ENCODE results near the gene TRPM2. TPM values are rescaled to one million over a fixed set of nuclear protein-coding genes. Genes with fewer than 3 reads are reported as not detected.

TRPM2 gene
- total RNA-seq, 2 donors from 2014 or later = 1.6 to 2.7 TPM

GRCh38 chr21:44432841-44433790, 79.7 kb downstream of the TRPM2 start:
- Histone ChIP-seq H3K4me1 (replicated peaks) (no peaks in the 10 kb centered on the region), H3K27ac (no peak overlapping the region), H3K36me3 (no peaks in the 10 kb centered on the region), H3K27me3 (replicated peaks; ENCODE audit: insufficient read depth) (no peaks in the 10 kb centered on the region), H3K4me3 (no peak overlapping the region), H3K9me3 (no peaks in the 10 kb centered on the region)
- WGBS = 88% methylated on average over 34 of the region's 34 CpGs
- DNase-seq (ENCODE audit: low spot score) = no peak
- no peak for TF ChIP-seq POLR2A (IDR thresholded peaks at IDR 0.05)
- no peak for TF ChIP-seq CTCF (IDR thresholded peaks at IDR 0.05)
- TF ChIP-seq POLR2AphosphoS5 (IDR thresholded peaks at IDR 0.05) = no peak
- intact Hi-C loops (cut with DNase I) = no loop called here

GRCh38 chr21:44433791-44434567, 80.6 kb downstream of the TRPM2 start:
- Histone ChIP-seq H3K9me3 (no peaks in the 10 kb centered on the region), H3K4me1 (replicated peaks) (no peaks in the 10 kb centered on the region), H3K36me3 (no peaks in the 10 kb centered on the region), H3K27ac (no peak overlapping the region), H3K4me3 (no peak overlapping the region), H3K27me3 (replicated peaks; ENCODE audit: insufficient read depth) (no peaks in the 10 kb centered on the region)
- DNase-seq (ENCODE audit: low spot score) = no peak
- intact Hi-C loops (cut with DNase I) = no loop called here
- 90% methylated on average over 39 of the region's 39 CpGs for WGBS
- no peak for TF ChIP-seq POLR2AphosphoS5 (IDR thresholded peaks at IDR 0.05)
- TF ChIP-seq POLR2A (IDR thresholded peaks at IDR 0.05) = no peak
- TF ChIP-seq CTCF (IDR thresholded peaks at IDR 0.05) = no peak

GRCh38 chr21:44434568-44434925, 81.1 kb downstream of the TRPM2 start:
- TF ChIP-seq CTCF (IDR thresholded peaks at IDR 0.05) = no peak
- TF ChIP-seq POLR2AphosphoS5 (IDR thresholded peaks at IDR 0.05) = no peak
- no peak for TF ChIP-seq POLR2A (IDR thresholded peaks at IDR 0.05)
- intact Hi-C loops (cut with DNase I) = no loop called here
- 68% methylated on average over 11 of the region's 13 CpGs for WGBS

GRCh38 chr21:44434936-44435635, 81.7 kb downstream of the TRPM2 start:
- H3K4me1 ChIP-seq (replicated peaks) = no peaks in the 10 kb centered on the region
- no peak for DNase-seq (ENCODE audit: low spot score)
- H3K27ac ChIP-seq = no peak overlapping the region
- TF ChIP-seq POLR2A (IDR thresholded peaks at IDR 0.05) (no peak), CTCF (IDR thresholded peaks at IDR 0.05) (no peak), POLR2AphosphoS5 (IDR thresholded peaks at IDR 0.05) (no peak)
- no peaks in the 10 kb centered on the region for H3K27me3 ChIP-seq (replicated peaks; ENCODE audit: insufficient read depth)
- H3K9me3 ChIP-seq = no peaks in the 10 kb centered on the region
- intact Hi-C loops (cut with DNase I) = no loop called here
- WGBS = 87% methylated on average over 28 of the region's 28 CpGs
- H3K4me3 ChIP-seq = no peak overlapping the region
- H3K36me3 ChIP-seq = no peaks in the 10 kb centered on the region

More at GRCh38 chr21:44434568-44434925, 81.1 kb downstream of the TRPM2 start:
- H3K4me1 ChIP-seq (replicated peaks) = no peaks in the 10 kb centered on the region
- no peak overlapping the region for H3K27ac ChIP-seq
- H3K9me3 ChIP-seq = no peaks in the 10 kb centered on the region
- no peaks in the 10 kb centered on the region for H3K36me3 ChIP-seq
- no peak for DNase-seq (ENCODE audit: low spot score)
- H3K27me3 ChIP-seq (replicated peaks; ENCODE audit: insufficient read depth) = no peaks in the 10 kb centered on the region
- H3K4me3 ChIP-seq = no peak overlapping the region

Measured in prostate gland (tissue), 2 donors.